ENCODE measurements around the gene SERPINB6.
"Not testable (repeated sequence)": the region's sequence is repeated elsewhere in the genome, so short reads cannot be mapped to it uniquely, and the experiment has no call there.

The SERPINB6 gene

GRCh38 chr6:2957696-2958330, 13.6 kb downstream of the SERPINB6 start:
- DNase-seq = no peak

GRCh38 chr6:2956930-2957685, 14.3 kb downstream of the SERPINB6 start:
- DNase-seq = no peak

- DNase-seq = no peak
These were observed 18.3 kb downstream of the SERPINB6 start for GRCh38 chr6:2953098-2953497.

DNA sequence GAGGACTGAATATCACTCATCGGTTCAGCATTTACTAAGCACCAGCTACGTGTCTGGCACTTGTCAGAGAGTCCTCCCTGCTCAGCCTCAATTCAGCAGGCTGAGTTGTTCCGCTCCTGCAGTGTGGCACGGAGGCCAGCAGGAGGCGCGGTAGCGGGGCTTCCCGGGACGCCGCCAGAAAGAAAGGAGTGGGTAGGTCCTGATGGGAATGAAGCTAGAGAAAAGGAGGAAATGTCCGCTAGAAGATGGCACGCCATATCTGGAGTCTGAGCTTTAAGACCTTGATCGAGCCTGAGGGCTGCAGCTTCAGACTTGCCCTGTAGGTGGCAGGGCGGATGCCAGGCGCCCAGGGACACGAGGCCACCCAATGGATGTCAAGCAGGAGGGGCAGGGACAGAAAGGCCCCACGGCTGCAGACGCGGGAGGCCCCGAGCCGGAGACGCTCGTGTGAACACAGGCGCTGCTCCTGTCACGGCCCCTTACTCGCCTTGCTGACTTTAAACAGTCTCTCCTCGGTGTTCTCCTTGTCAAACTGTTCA, 18.7 kb downstream of the SERPINB6 start:
- peak; percentile 47 to 82 for DNase-seq

- DNase-seq = peak; percentile 90
These were observed 19.6 kb downstream of the SERPINB6 start for GRCh38 chr6:2951728-2952127.

DNA sequence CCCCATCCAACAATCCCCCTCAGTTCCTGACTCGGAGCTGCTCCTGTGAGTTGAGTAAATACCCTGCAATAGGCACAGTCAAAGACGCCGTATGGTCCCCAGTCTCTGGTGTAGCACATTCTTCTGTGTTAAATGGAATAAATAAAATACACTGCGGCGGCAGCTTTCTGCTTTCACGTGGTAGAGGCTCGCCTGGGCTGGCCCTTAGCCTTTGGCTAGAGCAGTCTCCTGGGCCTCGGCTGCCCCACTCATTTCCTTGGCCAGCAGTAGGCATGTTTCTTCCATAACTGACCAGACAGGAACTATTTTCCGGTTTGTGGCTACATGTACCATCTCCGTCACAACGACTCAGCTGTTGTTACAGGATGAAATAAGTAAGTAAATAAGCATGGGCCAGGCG, 20.7 kb downstream of the SERPINB6 start:
- DNase-seq = no peak

- no peak for DNase-seq
These were observed 21.8 kb downstream of the SERPINB6 start for GRCh38 chr6:2949536-2950083.

DNA sequence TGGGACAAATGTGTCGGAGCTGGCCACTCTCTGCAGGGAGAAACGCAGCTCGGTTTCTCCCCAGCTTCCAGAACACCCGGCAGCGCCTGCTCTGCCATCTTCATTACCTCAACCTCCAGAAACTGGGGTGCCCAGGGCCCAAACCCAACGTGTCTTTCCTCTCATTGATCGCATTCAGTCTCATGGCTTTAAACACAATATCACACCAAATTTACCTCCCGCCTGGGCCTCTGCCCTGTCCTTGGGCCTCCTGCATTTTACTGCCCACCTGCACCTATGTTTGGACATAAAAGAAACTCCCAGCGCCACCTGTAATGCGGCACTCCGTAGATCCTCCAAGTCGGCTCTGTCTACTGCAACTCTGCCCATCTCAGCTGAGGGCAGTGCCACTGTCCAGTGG, 22.2 kb downstream of the SERPINB6 start:
- DNase-seq = no peak

DNA sequence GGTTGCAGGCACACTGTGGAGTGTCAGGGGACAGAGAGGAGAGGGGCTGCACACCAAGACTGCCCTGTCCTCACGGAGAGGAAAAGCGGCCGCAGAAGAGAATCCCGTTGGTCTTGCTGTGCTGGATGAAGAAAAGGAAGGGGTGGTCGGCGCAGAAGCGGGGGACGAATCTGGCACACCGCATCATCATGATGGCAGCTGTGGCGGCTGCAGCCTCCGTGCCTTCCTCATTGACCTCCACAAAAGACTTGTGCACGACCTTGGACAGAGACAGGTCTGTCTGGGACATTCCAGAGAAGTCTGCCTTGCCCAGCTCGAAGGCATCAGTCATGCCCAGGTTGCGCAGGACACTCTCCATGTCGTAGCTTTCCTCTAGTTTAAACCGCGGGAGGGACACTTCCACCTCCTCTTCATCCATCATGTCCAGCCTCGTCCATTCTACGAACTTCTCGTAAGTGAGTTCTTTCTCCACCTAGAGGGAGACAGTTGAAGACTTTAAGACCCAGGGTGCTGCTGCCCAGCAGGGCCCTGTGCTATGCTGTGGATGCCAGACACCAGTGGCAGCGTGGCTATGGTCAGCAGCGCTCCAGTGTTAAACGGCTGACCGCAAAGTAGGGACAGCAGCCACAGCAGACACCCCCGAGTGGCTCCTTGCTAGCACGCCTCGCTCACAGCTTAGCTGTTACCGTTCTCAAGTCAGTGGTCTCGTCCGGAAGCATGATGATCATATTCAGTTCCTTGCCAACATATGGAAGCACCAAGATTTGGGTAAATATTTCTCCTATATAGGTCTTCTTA, 22.9 kb downstream of the SERPINB6 start:
- DNase-seq = no peak

GRCh38 chr6:2947445-2947844, 23.9 kb downstream of the SERPINB6 start:
- DNase-seq = peak in 1 of 2 donors; percentile 33

DNA sequence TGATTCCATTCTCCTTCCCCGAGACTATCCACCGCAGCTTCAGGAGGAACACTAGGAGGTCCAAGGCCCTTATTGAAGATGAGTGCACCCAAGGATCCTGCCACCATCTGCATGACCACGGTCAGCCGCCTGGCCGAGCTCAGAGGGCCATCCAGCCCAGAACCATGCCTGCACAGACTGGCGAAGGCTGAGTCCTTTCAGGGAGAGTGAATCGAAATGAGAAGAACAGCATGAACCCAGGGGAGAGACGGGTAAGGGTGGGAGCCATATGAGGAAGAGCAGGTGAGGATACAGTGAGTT, 26.3 kb downstream of the SERPINB6 start:
- DNase-seq = no peak

GRCh38 chr6:2944405-2945152, 26.8 kb downstream of the SERPINB6 start:
- DNase-seq = no peak

GRCh38 chr6:2943564-2943955, 27.8 kb downstream of the SERPINB6 start:
- DNase-seq = no peak

- no peak for DNase-seq
These were observed 28.3 kb downstream of the SERPINB6 start for GRCh38 chr6:2942914-2943563.

DNA sequence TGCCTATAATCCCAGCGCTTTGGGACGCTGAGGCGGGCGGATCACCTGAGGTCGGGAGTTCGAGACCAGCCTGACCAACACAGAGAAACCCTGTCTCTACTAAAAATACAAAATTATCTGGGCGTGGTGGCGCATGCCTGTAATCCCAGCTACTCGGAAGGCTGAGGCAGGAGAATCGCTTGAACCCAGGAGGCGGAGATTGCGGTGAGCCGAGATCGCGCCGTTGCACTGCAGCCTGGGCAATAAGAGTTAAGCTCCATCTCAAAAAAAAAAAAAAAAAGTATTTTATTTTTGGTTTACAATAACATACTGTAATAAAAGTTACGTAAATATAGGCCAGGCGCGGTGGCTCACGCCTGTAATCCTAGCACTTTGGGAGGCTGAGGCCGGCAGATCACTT, 29.3 kb downstream of the SERPINB6 start:
- DNase-seq = not testable (repeated sequence)

DNA sequence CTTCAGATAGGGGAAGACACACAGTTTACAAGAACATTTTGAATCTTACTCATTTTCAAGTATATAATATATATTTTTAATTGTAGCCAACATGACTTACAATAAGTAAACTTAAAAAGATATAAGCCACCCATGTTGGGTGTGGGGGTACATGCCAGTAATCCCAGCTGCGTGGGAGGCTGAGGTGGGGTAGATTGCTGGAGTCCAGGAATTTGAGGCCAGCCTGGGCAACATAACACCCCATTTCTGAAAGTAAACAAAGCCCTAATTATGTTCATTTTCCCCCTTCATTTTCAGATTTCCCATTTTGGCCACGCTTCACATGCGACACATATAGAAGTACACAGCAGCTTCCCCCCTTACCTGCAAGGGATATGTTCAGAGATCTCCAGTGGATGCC, 30.5 kb downstream of the SERPINB6 start:
- no peak for DNase-seq

DNA sequence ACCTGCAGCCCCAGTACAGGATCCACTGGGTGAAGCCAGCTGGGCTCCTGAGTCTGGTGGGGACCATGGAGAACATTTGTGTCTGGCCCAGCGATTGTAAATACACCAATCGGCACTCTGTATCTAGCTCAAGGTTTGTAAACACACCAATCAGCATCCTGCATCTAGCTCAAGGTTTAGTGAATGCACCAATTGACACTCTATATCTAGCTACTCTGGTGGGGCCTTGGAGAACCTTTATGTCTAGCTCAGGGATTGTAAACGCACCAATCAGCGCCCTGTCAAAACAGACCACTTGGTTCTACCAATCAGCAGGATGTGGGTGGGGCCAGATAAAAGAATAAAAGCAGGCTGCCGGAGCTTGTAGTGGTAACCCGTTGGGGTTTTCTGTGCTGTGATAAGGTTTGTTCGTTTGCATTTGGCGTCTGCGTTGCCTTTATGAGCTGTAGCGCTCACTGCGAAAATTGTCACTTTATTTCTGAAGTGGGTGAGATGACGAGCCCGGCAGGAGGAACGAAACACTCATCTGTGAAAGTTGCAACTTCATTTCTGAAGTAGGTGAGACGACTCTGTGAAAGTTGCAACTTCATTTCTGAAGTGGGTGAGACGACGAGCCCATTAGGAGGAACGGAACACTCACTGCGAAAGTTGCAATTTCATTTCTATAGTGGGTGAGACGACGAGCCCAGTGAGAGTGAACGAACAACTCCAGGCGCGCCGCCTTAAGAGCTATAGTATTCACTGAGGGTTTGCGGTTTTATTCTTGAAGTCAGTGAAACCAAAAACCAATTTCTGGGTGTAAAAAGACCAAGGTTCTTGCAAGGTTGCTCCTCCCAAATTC, 31.1 kb downstream of the SERPINB6 start:
- DNase-seq = peak in 1 of 2 donors; percentile 76

GRCh38 chr6:2939315-2940009, 31.9 kb downstream of the SERPINB6 start:
- DNase-seq = no peak

- no peak for DNase-seq
These were observed 32.7 kb downstream of the SERPINB6 start for GRCh38 chr6:2938632-2939083.

DNA sequence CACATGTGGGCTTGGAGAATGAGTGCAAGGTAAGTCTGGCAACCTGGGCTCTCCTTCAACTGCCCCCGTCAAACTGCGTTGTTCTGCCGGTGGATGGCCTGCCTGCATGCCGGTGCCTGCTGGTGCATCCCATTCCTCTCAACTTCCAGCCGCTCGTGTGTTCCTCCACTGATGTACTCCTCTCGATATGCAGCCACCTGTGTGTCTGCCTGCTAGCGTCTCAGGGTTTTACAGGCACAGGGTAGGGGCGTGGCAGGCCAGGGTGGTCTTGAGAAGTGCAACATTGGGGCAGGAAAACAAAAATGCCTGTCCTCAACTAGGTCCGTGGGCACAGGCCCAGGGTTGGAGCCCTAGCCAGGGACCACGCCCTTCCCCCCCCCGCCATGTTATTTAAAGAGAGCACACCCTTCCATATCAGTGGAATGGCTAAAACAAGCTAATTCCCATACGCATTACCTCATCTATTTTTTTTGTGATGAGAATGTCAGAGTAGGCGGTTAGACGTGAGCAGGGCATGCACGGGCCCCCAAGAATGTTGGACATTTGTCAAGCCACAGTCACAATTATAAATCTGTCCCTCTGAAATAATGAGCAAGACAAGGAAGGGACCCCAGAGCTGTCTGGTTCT, 33.2 kb downstream of the SERPINB6 start:
- DNase-seq = no peak
